Astrocyte (in vitro differentiated cells and primary cell): ENCODE measurements around the gene STK40. TPM values are rescaled to one million over a fixed set of nuclear protein-coding genes. Genes with fewer than 3 reads are reported as not detected.

Experiments used
- DNase-seq: peaks from one replicate; pipeline ENCODE4 v3.0.0-alpha.2; 2010; ENCODE audit warnings: low read depth
- FAIRE-seq: peaks from 2 replicates; lab custom pipeline; 2011; peaks lifted over from hg19 to GRCh38; lab: Jason Lieb, UNC
- H2AFZ ChIP-seq: 2 replicates; pipeline ENCODE4 v1.6.0; 2012; ENCODE audit warnings: low read depth, low read length, inconsistent platforms
- H3K27ac ChIP-seq: 2 replicates; pipeline ENCODE4 v1.5.1; 2011; ENCODE audit warnings: low read depth, low read length, inconsistent platforms
- H3K27me3 ChIP-seq: 2 replicates; pipeline ENCODE4 v1.6.0; 2011; ENCODE audit warnings: low read length, inconsistent platforms; ENCODE audit not compliant: insufficient read depth
- H3K36me3 ChIP-seq: 2 replicates; pipeline ENCODE4 v1.5.1; 2011; ENCODE audit warnings: low read length, inconsistent platforms; ENCODE audit not compliant: insufficient read depth
- H3K4me1 ChIP-seq: 2 replicates; pipeline ENCODE4 v1.5.1; 2011; ENCODE audit warnings: low read length, inconsistent platforms; ENCODE audit not compliant: insufficient read depth
- H3K4me2 ChIP-seq: 2 replicates; pipeline ENCODE4 v1.6.0; 2012; ENCODE audit warnings: low read length, inconsistent platforms
- H3K4me3 ChIP-seq: 2 replicates; pipeline ENCODE4 v1.5.1; 2011; ENCODE audit warnings: low read depth, mild to moderate bottlenecking, low read length, inconsistent platforms; ENCODE audit not compliant: insufficient read depth
- H3K79me2 ChIP-seq: 2 replicates; pipeline ENCODE4 v1.6.0; 2012; ENCODE audit warnings: mild to moderate bottlenecking, low read length, inconsistent platforms; ENCODE audit not compliant: insufficient read depth
- H3K9ac ChIP-seq: 2 replicates; pipeline ENCODE4 v1.6.0; 2012; ENCODE audit warnings: mild to moderate bottlenecking, low read length, inconsistent platforms
- H3K9me3 ChIP-seq: 2 replicates; pipeline ENCODE4 v1.5.1; 2012; ENCODE audit warnings: low read depth, mild to moderate bottlenecking, low read length, inconsistent platforms; ENCODE audit not compliant: insufficient read depth
- H4K20me1 ChIP-seq: 2 replicates; pipeline ENCODE4 v1.6.0; 2012; ENCODE audit warnings: low read length, inconsistent platforms; ENCODE audit not compliant: insufficient read depth
- H3K27ac Mint-ChIP-seq: one replicate; pipeline ENCODE4 v1.8.0; 2021; ENCODE audit warnings: mild to moderate bottlenecking, mixed read lengths; ENCODE audit not compliant: unreplicated experiment
- H3K27me3 Mint-ChIP-seq: one replicate; pipeline ENCODE4 v1.8.0; 2021; ENCODE audit warnings: low read depth, mixed read lengths; ENCODE audit not compliant: unreplicated experiment
- H3K36me3 Mint-ChIP-seq: one replicate; pipeline ENCODE4 v1.8.0; 2021; ENCODE audit warnings: low read depth, mixed read lengths; ENCODE audit not compliant: unreplicated experiment
- H3K4me1 Mint-ChIP-seq: one replicate; pipeline ENCODE4 v1.8.0; 2021; ENCODE audit warnings: low read depth, mixed read lengths; ENCODE audit not compliant: unreplicated experiment
- H3K4me3 Mint-ChIP-seq: one replicate; pipeline ENCODE4 v1.8.0; 2021; ENCODE audit warnings: mild to moderate bottlenecking, moderate library complexity, mixed read lengths; ENCODE audit not compliant: unreplicated experiment
- H3K9me3 Mint-ChIP-seq: one replicate; pipeline ENCODE4 v1.8.0; 2021; ENCODE audit warnings: mild to moderate bottlenecking, mixed read lengths; ENCODE audit not compliant: unreplicated experiment
- CTCF ChIP-seq: IDR thresholded peaks from 2 replicates; pipeline ENCODE4 v1.5.1; 2011; ENCODE audit warnings: low read depth, mild to moderate bottlenecking, inconsistent platforms, low read length, moderate library complexity; ENCODE audit not compliant: insufficient read depth
- EZH2 ChIP-seq: IDR thresholded peaks from 2 replicates; pipeline ENCODE4 v1.6.1; 2012; ENCODE audit warnings: mild to moderate bottlenecking, low read length, inconsistent platforms; ENCODE audit not compliant: insufficient read depth
- total RNA-seq: library from RNA; stranded (reverse); gene quantifications from 2 replicates; pipeline ENCODE4 v1.2.1, GENCODE V29; 2021

The STK40 gene
- total RNA-seq, 1 donor from 2014 or later: 71.1 TPM

GRCh38 chr1:36414384-36414783 lies 28.7 kb upstream of the STK40 start:
- Mint-ChIP-seq H3K4me3 (no peak overlapping the region), H3K27me3 (no peaks in the 10 kb centered on the region), H3K4me1 (no peaks in the 10 kb centered on the region), H3K9me3 (peaks cover 6% of the 10 kb centered on the region), H3K36me3 (peaks cover 7% of the 10 kb centered on the region), H3K27ac (no peak overlapping the region)
- Histone ChIP-seq H4K20me1 (no peaks in the 10 kb centered on the region), H3K27me3 (no peaks in the 10 kb centered on the region), H3K9ac (no peak overlapping the region), H3K9me3 (no peaks in the 10 kb centered on the region), H3K27ac (no peak overlapping the region), H3K4me3 (no peak overlapping the region), H3K4me1 (peaks cover 2% of the 10 kb centered on the region), H3K36me3 (no peaks in the 10 kb centered on the region), H3K4me2 (no peak overlapping the region), H2AFZ (no peak overlapping the region), H3K79me2 (no peaks in the 10 kb centered on the region)
- no peak for TF ChIP-seq EZH2
- no peak for TF ChIP-seq CTCF
- FAIRE-seq (no peak), DNase-seq (no peak)

- H3K27ac Mint-ChIP-seq: no peak overlapping the region
Measured at GRCh38 chr1:36411674-36412648, 26.2 kb upstream of the STK40 start.

More at GRCh38 chr1:36411674-36412648, 26.2 kb upstream of the STK40 start:
- peaks cover 9% of the 10 kb centered on the region for H3K36me3 Mint-ChIP-seq
- H3K4me3 Mint-ChIP-seq: no peak overlapping the region
- FAIRE-seq (no peak), DNase-seq (peak; percentile 40)
- peak overlapping the region; percentile 18 for H2AFZ ChIP-seq
- peaks cover 3% of the 10 kb centered on the region for H3K4me1 Mint-ChIP-seq
- no peaks in the 10 kb centered on the region for H3K27me3 Mint-ChIP-seq
- H3K79me2 ChIP-seq: no peaks in the 10 kb centered on the region
- H3K27me3 ChIP-seq: no peaks in the 10 kb centered on the region
- no peak overlapping the region for H3K9ac ChIP-seq
- H3K4me2 ChIP-seq: no peak overlapping the region
- no peaks in the 10 kb centered on the region for H3K36me3 ChIP-seq
- H4K20me1 ChIP-seq: no peaks in the 10 kb centered on the region
- TF ChIP-seq CTCF: no peak
- TF ChIP-seq EZH2: no peak
- H3K27ac ChIP-seq: no peak overlapping the region
- peaks cover 6% of the 10 kb centered on the region for H3K9me3 Mint-ChIP-seq
- peaks cover 7% of the 10 kb centered on the region for H3K4me1 ChIP-seq
- H3K4me3 ChIP-seq: no peak overlapping the region
- H3K9me3 ChIP-seq: no peaks in the 10 kb centered on the region
